HG03139 (cell line): Measurements from ENCODE around the gene TNFRSF1A.
"Not testable (repeated sequence)": the region's sequence is repeated elsewhere in the genome, so short reads cannot be mapped to it uniquely, and the experiment has no call there.

Experiments
- ATAC-seq: cut with Tn5 transposase; IDR thresholded peaks from one replicate; pipeline ENCODE4 v1.9.1; 2021; ENCODE audit not compliant: unreplicated experiment

TNFRSF1A gene

GRCh38 chr12:6338536-6338935 is 3.3 kb downstream of the TNFRSF1A start:
- not testable (repeated sequence) for ATAC-seq

- ATAC-seq = no peak
These were observed 3.9 kb downstream of the TNFRSF1A start for GRCh38 chr12:6337958-6338433.

GRCh38 chr12:6336889-6337853 is 4.7 kb downstream of the TNFRSF1A start:
- no peak for ATAC-seq

GRCh38 chr12:6336079-6336888 is 5.6 kb downstream of the TNFRSF1A start:
- no peak for ATAC-seq

- peak; percentile 52 for ATAC-seq
These were observed 6.3 kb downstream of the TNFRSF1A start for GRCh38 chr12:6335451-6336078.

GRCh38 chr12:6334940-6335450 is 6.9 kb downstream of the TNFRSF1A start:
- no peak for ATAC-seq

GRCh38 chr12:6334359-6334758 is 7.5 kb downstream of the TNFRSF1A start:
- no peak for ATAC-seq

GRCh38 chr12:6333566-6333965 is 8.3 kb downstream of the TNFRSF1A start:
- ATAC-seq = no peak

GRCh38 chr12:6333029-6333428 is 8.8 kb downstream of the TNFRSF1A start:
- no peak for ATAC-seq

- ATAC-seq = no peak
These were observed 9.4 kb downstream of the TNFRSF1A start for GRCh38 chr12:6332459-6332858.

- ATAC-seq = no peak
These were observed 10.7 kb downstream of the TNFRSF1A start for GRCh38 chr12:6330999-6331714.

- no peak for ATAC-seq
These were observed 11.7 kb downstream of the TNFRSF1A start for GRCh38 chr12:6330192-6330591.

GRCh38 chr12:6329703-6330064 is 12.2 kb downstream of the TNFRSF1A start:
- ATAC-seq = no peak

GRCh38 chr12:6328945-6329702 is 12.8 kb downstream of the TNFRSF1A start:
- ATAC-seq = no peak

- no peak for ATAC-seq
These were observed 13.7 kb downstream of the TNFRSF1A start for GRCh38 chr12:6328045-6328779.

GRCh38 chr12:6327229-6328041 is 14.4 kb downstream of the TNFRSF1A start:
- ATAC-seq = no peak

- ATAC-seq = no peak
These were observed 15.3 kb downstream of the TNFRSF1A start for GRCh38 chr12:6326316-6327228.
